H9 (cell line): ENCODE measurements around the gene SCN1B. TPM values are rescaled to one million over a fixed set of nuclear protein-coding genes. Genes with fewer than 3 reads are reported as not detected.

Source experiments
- DNase-seq: peaks from one replicate; pipeline ENCODE4 v3.0.0-alpha.2; 2017
- H2AFZ ChIP-seq: one replicate; pipeline ENCODE4 v1.6.1; 2013; ENCODE audit warnings: mild to moderate bottlenecking, low read length, control low read depth, moderate library complexity
- H2AK5ac ChIP-seq: 2 replicates; pipeline ENCODE4 v1.6.1; 2013; ENCODE audit warnings: low read length, control low read depth, mixed read lengths; ENCODE audit not compliant: insufficient read length
- H2BK120ac ChIP-seq: one replicate; pipeline ENCODE4 v1.6.1; 2013; ENCODE audit warnings: low read depth, mild to moderate bottlenecking, low read length, control low read depth, inconsistent platforms; ENCODE audit not compliant: poor library complexity, severe bottlenecking
- H2BK12ac ChIP-seq: 2 replicates; pipeline ENCODE4 v1.6.1; 2013; ENCODE audit warnings: low read length, control low read depth, mixed read lengths, low read depth; ENCODE audit not compliant: insufficient read length
- H2BK15ac ChIP-seq: 2 replicates; pipeline ENCODE4 v1.6.1; 2013; ENCODE audit warnings: low read depth, low read length, control low read depth
- H2BK20ac ChIP-seq: one replicate; pipeline ENCODE4 v1.6.1; 2013; ENCODE audit warnings: low read depth, mild to moderate bottlenecking, low read length, control low read depth, inconsistent platforms; ENCODE audit not compliant: poor library complexity, severe bottlenecking
- H2BK5ac ChIP-seq: 2 replicates; pipeline ENCODE4 v1.6.1; 2013; ENCODE audit warnings: low read length, control low read depth, mixed read lengths; ENCODE audit not compliant: insufficient read length
- H3K14ac ChIP-seq: 2 replicates; pipeline ENCODE4 v1.6.1; 2013; ENCODE audit warnings: low read length, control low read depth; ENCODE audit not compliant: insufficient read depth
- H3K18ac ChIP-seq: 2 replicates; pipeline ENCODE4 v1.6.1; 2013; ENCODE audit warnings: low read depth, mild to moderate bottlenecking, mixed read lengths, low read length, control low read depth; ENCODE audit not compliant: insufficient read length
- H3K23ac ChIP-seq: 2 replicates; pipeline ENCODE4 v1.6.1; 2013; ENCODE audit warnings: low read length, control low read depth, mixed read lengths, low read depth; ENCODE audit not compliant: insufficient read length
- H3K23me2 ChIP-seq: 2 replicates; pipeline ENCODE4 v1.6.1; 2013; ENCODE audit warnings: low read depth, mild to moderate bottlenecking, mixed read lengths, low read length, control low read depth; ENCODE audit not compliant: insufficient read length, poor library complexity, severe bottlenecking
- H3K27ac ChIP-seq: 2 replicates; pipeline ENCODE4 v1.5.1; 2013; ENCODE audit warnings: low read length, control low read depth, mixed read lengths, low read depth; ENCODE audit not compliant: insufficient read length
- H3K27me3 ChIP-seq: 2 replicates; pipeline ENCODE4 v1.6.1; 2013; ENCODE audit warnings: low read length, control low read depth, inconsistent platforms; ENCODE audit not compliant: insufficient read depth
- H3K4ac ChIP-seq: 2 replicates; pipeline ENCODE4 v1.6.1; 2013; ENCODE audit warnings: low read depth, mild to moderate bottlenecking, control low read depth, inconsistent platforms, low read length, moderate library complexity
- H3K4me1 ChIP-seq: 2 replicates; pipeline ENCODE4 v1.6.1; 2013; ENCODE audit warnings: low read length, control low read depth, inconsistent platforms; ENCODE audit not compliant: insufficient read depth
- H3K4me2 ChIP-seq: 2 replicates; pipeline ENCODE4 v1.6.1; 2013; ENCODE audit warnings: low read length, control low read depth, mixed read lengths; ENCODE audit not compliant: insufficient read length, insufficient read depth
- H3K56ac ChIP-seq: 2 replicates; pipeline ENCODE4 v1.6.1; 2013; ENCODE audit warnings: low read depth, mild to moderate bottlenecking, mixed read lengths, low read length, control low read depth; ENCODE audit not compliant: insufficient read length
- H3K79me1 ChIP-seq: 2 replicates; pipeline ENCODE4 v1.6.1; 2013; ENCODE audit warnings: low read depth, mild to moderate bottlenecking, moderate library complexity, low read length, control low read depth, inconsistent platforms; ENCODE audit not compliant: insufficient read depth, poor library complexity, severe bottlenecking
- H3K79me2 ChIP-seq: 2 replicates; pipeline ENCODE4 v1.6.1; 2013; ENCODE audit warnings: low read length, control low read depth, inconsistent platforms; ENCODE audit not compliant: insufficient read depth
- H3K9ac ChIP-seq: 2 replicates; pipeline ENCODE4 v1.6.1; 2013; ENCODE audit warnings: low read length, control low read depth, mixed read lengths; ENCODE audit not compliant: insufficient read length; ENCODE audit errors: extremely low read depth
- H3K9me3 ChIP-seq: one replicate; pipeline ENCODE4 v1.6.1; 2013; ENCODE audit warnings: low read depth, low read length, inconsistent platforms; ENCODE audit not compliant: control insufficient read depth
- H3T11ph ChIP-seq: one replicate; pipeline ENCODE4 v1.6.1; 2013; ENCODE audit warnings: mild to moderate bottlenecking, low read length, control low read depth, inconsistent platforms
- H4K20me1 ChIP-seq: one replicate; pipeline ENCODE4 v1.6.1; 2013; ENCODE audit not compliant: control insufficient read depth, insufficient read length, insufficient read depth
- H4K5ac ChIP-seq: 2 replicates; pipeline ENCODE4 v1.6.1; 2013; ENCODE audit warnings: low read depth, mild to moderate bottlenecking, mixed read lengths, low read length, control low read depth; ENCODE audit not compliant: insufficient read length
- H4K8ac ChIP-seq: replicated peaks from 2 replicates; pipeline ENCODE4 v1.6.1; 2013; ENCODE audit warnings: low read length, control low read depth, mixed read lengths, low read depth; ENCODE audit not compliant: insufficient read length
- H4K91ac ChIP-seq: 2 replicates; pipeline ENCODE4 v1.6.1; 2013; ENCODE audit warnings: low read depth, mild to moderate bottlenecking, moderate library complexity, mixed read lengths, low read length, control low read depth; ENCODE audit not compliant: insufficient read length
- H3K27ac Mint-ChIP-seq, 3 experiments: 2 replicates in 2 of 3; 3 replicates in 1 of 3; pipeline ENCODE4 v1.8.0; 2020 to 2021; ENCODE audit warnings: mixed read lengths in 3 of 3, mild to moderate bottlenecking in 1 of 3, moderate library complexity in 1 of 3
- H3K27me3 Mint-ChIP-seq: 2 replicates; pipeline ENCODE4 v1.8.0; 2021; ENCODE audit warnings: low read depth, mild to moderate bottlenecking, moderate library complexity, mixed read lengths
- H3K36me3 Mint-ChIP-seq, 3 experiments: 2 replicates in 2 of 3; 3 replicates in 1 of 3; pipeline ENCODE4 v1.8.0; 2020 to 2021; ENCODE audit warnings: low read depth in 3 of 3, mixed read lengths in 3 of 3; ENCODE audit not compliant: insufficient read depth in 1 of 3
- H3K4me1 Mint-ChIP-seq, 2 experiments: 2 replicates each; pipeline ENCODE4 v1.8.0; 2020; ENCODE audit warnings: mixed read lengths in 2 of 2
- H3K4me3 Mint-ChIP-seq, 2 experiments: 2 replicates in 1 of 2; 3 replicates in 1 of 2; pipeline ENCODE4 v1.8.0; 2020 to 2021; ENCODE audit warnings: mild to moderate bottlenecking in 2 of 2, mixed read lengths in 2 of 2, moderate library complexity in 1 of 2
- H3K9me3 Mint-ChIP-seq, 2 experiments: 2 replicates in 1 of 2; 3 replicates in 1 of 2; pipeline ENCODE4 v1.8.0; 2020; ENCODE audit warnings: mild to moderate bottlenecking in 2 of 2, mixed read lengths in 2 of 2, moderate library complexity in 1 of 2
- WGBS: extraction: QIAGEN DNeasy Blood & Tissue Kit; methylation state at CpG from one replicate; pipeline ENCODE4 v1.1.7; 2013; ENCODE audit warnings: missing lambda C conversion rate, low lambda C conversion rate, mixed read lengths; ENCODE audit not compliant: insufficient read length; ENCODE audit errors: extremely low coverage; 5-methylcytosine and 5-hydroxymethylcytosine counted together
- total RNA-seq: library from RNA; stranded (reverse); gene quantifications from 2 replicates; pipeline ENCODE4 v1.2.1, GENCODE V29; 2021
- TF ChIP-seq, protein P1 (sequence below): fragments of 200-600 bp; sonication (generic); conservative IDR thresholded peaks from 3 replicates; pipeline ENCODE4 v1.8.0; 2021; ENCODE audit warnings: antibody characterized with exemption, mild to moderate bottlenecking

SCN1B gene
- total RNA-seq, 1 experiment from 2014 or later: 3.8 TPM

GRCh38 chr19:35041548-35042055, 11.3 kb downstream of the SCN1B start, which contains the start of gene HPN:
HPN (plus strand) TSS chr19:35041721; CDS start chr19:35042507, 786 bp downstream.
- Histone ChIP-seq H3K79me1 (no peaks in the 10 kb centered on the region), H2AFZ (no peak within 1 kb of the TSS), H4K91ac (no peak within 1 kb of the TSS), H3K79me2 (no peaks in the 10 kb centered on the region), H3K4me1 (peaks cover 5% of the 10 kb centered on the region; the same call in 1 of the 2 replicates), H4K20me1 (peaks cover 4% of the 10 kb centered on the region), H3K14ac (peak within 1 kb of the TSS; percentile 60), H4K5ac (no peak within 1 kb of the TSS), H3K56ac (no peak within 1 kb of the TSS), H2BK5ac (no peak within 1 kb of the TSS), H3T11ph (no peak within 1 kb of the TSS), H3K4ac (no peak within 1 kb of the TSS), H3K27me3 (no peaks in the 10 kb centered on the region), H3K27ac (no peak within 1 kb of the TSS), H3K9me3 (no peaks in the 10 kb centered on the region), H2BK12ac (no peak within 1 kb of the TSS), H2BK15ac (no peak within 1 kb of the TSS), H3K9ac (no peak within 1 kb of the TSS), H2BK120ac (no peak within 1 kb of the TSS), H2BK20ac (no peak within 1 kb of the TSS), H3K18ac (peak within 1 kb of the TSS; percentile 48), H3K23me2 (peaks cover 10% of the 10 kb centered on the region), H3K4me2 (peak within 1 kb of the TSS; percentile 16), H3K23ac (no peak within 1 kb of the TSS), H2AK5ac (no peak within 1 kb of the TSS), H4K8ac (no peak within 1 kb of the TSS)
- TF ChIP-seq, protein P1, sequence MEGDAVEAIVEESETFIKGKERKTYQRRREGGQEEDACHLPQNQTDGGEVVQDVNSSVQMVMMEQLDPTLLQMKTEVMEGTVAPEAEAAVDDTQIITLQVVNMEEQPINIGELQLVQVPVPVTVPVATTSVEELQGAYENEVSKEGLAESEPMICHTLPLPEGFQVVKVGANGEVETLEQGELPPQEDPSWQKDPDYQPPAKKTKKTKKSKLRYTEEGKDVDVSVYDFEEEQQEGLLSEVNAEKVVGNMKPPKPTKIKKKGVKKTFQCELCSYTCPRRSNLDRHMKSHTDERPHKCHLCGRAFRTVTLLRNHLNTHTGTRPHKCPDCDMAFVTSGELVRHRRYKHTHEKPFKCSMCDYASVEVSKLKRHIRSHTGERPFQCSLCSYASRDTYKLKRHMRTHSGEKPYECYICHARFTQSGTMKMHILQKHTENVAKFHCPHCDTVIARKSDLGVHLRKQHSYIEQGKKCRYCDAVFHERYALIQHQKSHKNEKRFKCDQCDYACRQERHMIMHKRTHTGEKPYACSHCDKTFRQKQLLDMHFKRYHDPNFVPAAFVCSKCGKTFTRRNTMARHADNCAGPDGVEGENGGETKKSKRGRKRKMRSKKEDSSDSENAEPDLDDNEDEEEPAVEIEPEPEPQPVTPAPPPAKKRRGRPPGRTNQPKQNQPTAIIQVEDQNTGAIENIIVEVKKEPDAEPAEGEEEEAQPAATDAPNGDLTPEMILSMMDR: no peak
- DNase-seq: peak; percentile 96
- Mint-ChIP-seq H3K36me3 (no peaks in the 10 kb centered on the region; a peak in 3 of 7 replicates), H3K27ac (peak within 1 kb of the TSS; percentile 89 to 91 (median 91)), H3K4me3 (peak within 1 kb of the TSS; percentile 56 to 82), H3K4me1 (peaks cover 39 to 54% of the 10 kb centered on the region in 2 experiments), H3K27me3 (peaks cover 2% of the 10 kb centered on the region; the same call in 1 of the 2 replicates), H3K9me3 (no peaks in the 10 kb centered on the region)
- no CpG with 5 or more reads among the region's 19 CpGs for WGBS
